H1 (cell line): ENCODE data around the gene ZNF70. TPM values are rescaled to one million over a fixed set of nuclear protein-coding genes. Genes with fewer than 3 reads are reported as not detected.

Source experiments
- CTCF ChIA-PET: fragments of 300-600 bp; sonication (Branson Sonifier 250); formaldehyde crosslinking; loops from one replicate; lab custom pipeline; 2021; ENCODE audit not compliant: partially characterized antibody; lab: Charles Lee
- POLR2A ChIA-PET: fragments of 300-600 bp; sonication (Branson Sonifier 250); formaldehyde crosslinking; loops from one replicate; lab custom pipeline; 2021; ENCODE audit warnings: inconsistent platforms; ENCODE audit not compliant: partially characterized antibody; lab: Charles Lee
- DNase-seq, 2 experiments: peaks; one replicate each; pipeline versions ENCODE4 v3.0.0 to v3.0.0-alpha.2; 2010 to 2022; ENCODE audit warnings: low spot score in 2 of 2, low read depth in 1 of 2, mixed read lengths in 1 of 2
- FAIRE-seq: peaks from 2 replicates; lab custom pipeline; 2011; peaks lifted over from hg19 to GRCh38; lab: Jason Lieb, UNC
- H2AFZ ChIP-seq: 2 replicates; pipeline ENCODE4 v1.8.1; 2012; ENCODE audit warnings: low read length, inconsistent platforms
- H2AK5ac ChIP-seq: 2 replicates; pipeline ENCODE4 v1.6.1; 2013; ENCODE audit warnings: low read depth, low read length
- H2BK120ac ChIP-seq: replicated peaks from 2 replicates; pipeline ENCODE3; 2013; ENCODE audit warnings: low read depth, low read length, inconsistent platforms
- H2BK12ac ChIP-seq: 2 replicates; pipeline ENCODE4 v1.6.1; 2013; ENCODE audit warnings: low read depth, low read length
- H2BK15ac ChIP-seq: 2 replicates; pipeline ENCODE4 v1.6.1; 2013; ENCODE audit warnings: low read length
- H2BK20ac ChIP-seq: 2 replicates; pipeline ENCODE4 v1.6.1; 2013; ENCODE audit warnings: low read length
- H2BK5ac ChIP-seq: 2 replicates; pipeline ENCODE4 v1.6.1; 2013; ENCODE audit warnings: low read depth, low read length
- H3K14ac ChIP-seq: 2 replicates; pipeline ENCODE4 v1.6.1; 2013; ENCODE audit warnings: inconsistent platforms; ENCODE audit not compliant: insufficient read length
- H3K18ac ChIP-seq: 2 replicates; pipeline ENCODE4 v1.6.1; 2013; ENCODE audit warnings: low read length; ENCODE audit errors: extremely low read depth
- H3K23ac ChIP-seq: 2 replicates; pipeline ENCODE4 v1.6.1; 2013; ENCODE audit warnings: inconsistent platforms; ENCODE audit not compliant: insufficient read length
- H3K23me2 ChIP-seq: 2 replicates; pipeline ENCODE4 v1.6.1; 2013; ENCODE audit warnings: low read depth, low read length
- H3K27ac ChIP-seq: 2 replicates; pipeline ENCODE4 v1.6.1; 2011; ENCODE audit warnings: low read depth, low read length, inconsistent platforms
- H3K27me3 ChIP-seq, 4 experiments: replicated peaks in 1 of 4; 1 replicate in 1 of 4; 2 replicates in 3 of 4; pipeline versions ENCODE4 v1.6.1 to v1.8.1; 2011 to 2013; ENCODE audit warnings: low read length in 3 of 4, mild to moderate bottlenecking in 3 of 4, inconsistent platforms in 2 of 4, mixed read lengths in 2 of 4, moderate library complexity in 1 of 4; ENCODE audit not compliant: control insufficient read depth in 3 of 4, insufficient read depth in 3 of 4; ENCODE audit errors: extremely low read depth in 1 of 4
- H3K36me3 ChIP-seq, 4 experiments: 2 replicates each; pipeline versions ENCODE4 v1.6.1 to v1.8.1; 2011 to 2013; ENCODE audit warnings: mild to moderate bottlenecking in 4 of 4, low read length in 3 of 4, moderate library complexity in 2 of 4, control low read depth in 1 of 4, inconsistent platforms in 1 of 4; ENCODE audit not compliant: insufficient read depth in 4 of 4, control insufficient read depth in 2 of 4
- H3K4ac ChIP-seq: replicated peaks from 2 replicates; pipeline ENCODE3; 2013; ENCODE audit warnings: low read length, low read depth, mixed read lengths, inconsistent platforms; ENCODE audit not compliant: insufficient read length
- H3K4me1 ChIP-seq, 4 experiments: replicated peaks in 1 of 4; 1 replicate in 1 of 4; 2 replicates in 3 of 4; pipeline versions ENCODE4 v1.6.1 to v1.8.1; 2011 to 2013; ENCODE audit warnings: low read length in 3 of 4, inconsistent platforms in 2 of 4, mixed read lengths in 1 of 4; ENCODE audit not compliant: insufficient read depth in 4 of 4, control insufficient read depth in 3 of 4
- H3K4me2 ChIP-seq, 2 experiments: 2 replicates each; pipeline versions ENCODE4 v1.6.1 to v1.8.1; 2011 to 2013; ENCODE audit warnings: low read depth in 2 of 2, low read length in 2 of 2, control low read depth in 1 of 2, inconsistent platforms in 1 of 2, mild to moderate bottlenecking in 1 of 2; ENCODE audit not compliant: insufficient read depth in 1 of 2
- H3K4me3 ChIP-seq, 4 experiments: fragments of 200-600, 300-600 bp in 1 of 4; sonication (generic), shearing (Covaris generic), sonication (Bioruptor Twin) in 1 of 4; 2 replicates each; pipeline versions ENCODE4 v1.5.1 to v1.8.1; 2011 to 2016; ENCODE audit warnings: low read length in 4 of 4, low read depth in 3 of 4, control low read depth in 2 of 4, inconsistent platforms in 2 of 4, mild to moderate bottlenecking in 2 of 4, mixed read lengths in 1 of 4, moderate library complexity in 1 of 4; ENCODE audit not compliant: insufficient read depth in 2 of 4; ENCODE audit errors: extremely low read depth in 1 of 4
- H3K56ac ChIP-seq: replicated peaks from 2 replicates; pipeline ENCODE3; 2013; ENCODE audit warnings: low read depth, mild to moderate bottlenecking, mixed read lengths, low read length, inconsistent platforms; ENCODE audit not compliant: insufficient read length
- H3K79me1 ChIP-seq: 2 replicates; pipeline ENCODE4 v1.6.1; 2013; ENCODE audit warnings: low read depth, low read length, control low read depth
- H3K79me2 ChIP-seq, 2 experiments: 2 replicates each; pipeline versions ENCODE4 v1.6.1 to v1.8.1; 2012 to 2013; ENCODE audit warnings: low read length in 2 of 2, mild to moderate bottlenecking in 2 of 2, inconsistent platforms in 1 of 2; ENCODE audit not compliant: insufficient read depth in 2 of 2, control insufficient read depth in 1 of 2
- H3K9ac ChIP-seq, 4 experiments: replicated peaks in 1 of 4; 1 replicate in 1 of 4; 2 replicates in 3 of 4; pipeline versions ENCODE4 v1.6.1 to v1.8.1; 2011 to 2013; ENCODE audit warnings: low read depth in 3 of 4, low read length in 3 of 4, control low read depth in 2 of 4, mild to moderate bottlenecking in 2 of 4, moderate library complexity in 2 of 4, inconsistent platforms in 1 of 4; ENCODE audit errors: extremely low read depth in 1 of 4
- H3K9me3 ChIP-seq, 2 experiments: 2 replicates each; pipeline versions ENCODE4 v1.6.1 to v1.8.1; 2012 to 2013; ENCODE audit warnings: mild to moderate bottlenecking in 2 of 2, moderate library complexity in 2 of 2, control low read depth in 1 of 2, inconsistent platforms in 1 of 2, low read depth in 1 of 2, low read length in 1 of 2, mixed read lengths in 1 of 2; ENCODE audit not compliant: insufficient read depth in 2 of 2
- H4K20me1 ChIP-seq, 2 experiments: replicated peaks in 1 of 2; 2 replicates each; pipeline versions ENCODE3 to v1.8.1; 2011 to 2013; ENCODE audit warnings: inconsistent platforms in 2 of 2, low read length in 2 of 2, mild to moderate bottlenecking in 1 of 2; ENCODE audit not compliant: insufficient read depth in 2 of 2, control insufficient read depth in 1 of 2
- H4K5ac ChIP-seq: 2 replicates; pipeline ENCODE4 v1.6.1; 2013; ENCODE audit warnings: low read length, low read depth, mixed read lengths, inconsistent platforms; ENCODE audit not compliant: insufficient read length
- H4K8ac ChIP-seq: 2 replicates; pipeline ENCODE4 v1.8.0; 2013; ENCODE audit warnings: mild to moderate bottlenecking, moderate library complexity, low read length, inconsistent platforms; ENCODE audit not compliant: insufficient read depth; ENCODE audit errors: extremely low read depth
- H4K91ac ChIP-seq: replicated peaks from 2 replicates; pipeline ENCODE3; 2013; ENCODE audit warnings: low read length, mixed read lengths, inconsistent platforms; ENCODE audit not compliant: insufficient read length
- SIX5 ChIP-seq: IDR thresholded peaks from 2 replicates; pipeline ENCODE4 v1.6.1; 2011; ENCODE audit warnings: mild to moderate bottlenecking, low read depth, low read length
- WGBS, 2 experiments: shearing (Covaris generic) in 1 of 2; methylation state at CpG; one replicate each; pipeline versions ENCODE4 v1.1.6 to v1.1.7; 2013 to 2015; ENCODE audit warnings: low lambda C conversion rate in 2 of 2, mixed read lengths in 2 of 2, inconsistent platforms in 1 of 2, low coverage in 1 of 2, missing lambda C conversion rate in 1 of 2; ENCODE audit not compliant: insufficient replicate concordance in 2 of 2, insufficient coverage in 1 of 2, insufficient read length in 1 of 2; ENCODE audit errors: extremely low coverage in 1 of 2, missing lambda C conversion rate in 1 of 2; 5-methylcytosine and 5-hydroxymethylcytosine counted together
- polyA plus RNA-seq, 7 experiments: library from polyadenylated mRNA; depleted of rRNA in 3 of 7; stranded (reverse) in 5 of 7; unstranded in 2 of 7; fragments of >200 nt in 5 of 7; fragments of 200-250 nt in 2 of 7; gene quantifications; 1 replicate in 5 of 7; 2 replicates in 1 of 7; 4 replicates in 1 of 7; pipeline versions ENCODE4 v1.2.1 to v1.2.3, GENCODE V29; 2011 to 2013; ENCODE audit warnings: missing spikeins in 2 of 7, mixed read lengths in 2 of 7
- total RNA-seq: library from RNA; stranded (reverse); fragmentation: NEBNext Ultra II Directional; extraction: Animal tissue kit (Norgen Biotek cat#: 25700); gene quantifications from 2 replicates; pipeline ENCODE4 v1.2.1, GENCODE V29; 2021

ZNF70 gene
- total and polyA plus RNA-seq, 2 of the 8 experiments (the other 6 are each of a cell fraction or from before 2014, with no cell fraction given) = 1.1 to 2.6 TPM

DNA sequence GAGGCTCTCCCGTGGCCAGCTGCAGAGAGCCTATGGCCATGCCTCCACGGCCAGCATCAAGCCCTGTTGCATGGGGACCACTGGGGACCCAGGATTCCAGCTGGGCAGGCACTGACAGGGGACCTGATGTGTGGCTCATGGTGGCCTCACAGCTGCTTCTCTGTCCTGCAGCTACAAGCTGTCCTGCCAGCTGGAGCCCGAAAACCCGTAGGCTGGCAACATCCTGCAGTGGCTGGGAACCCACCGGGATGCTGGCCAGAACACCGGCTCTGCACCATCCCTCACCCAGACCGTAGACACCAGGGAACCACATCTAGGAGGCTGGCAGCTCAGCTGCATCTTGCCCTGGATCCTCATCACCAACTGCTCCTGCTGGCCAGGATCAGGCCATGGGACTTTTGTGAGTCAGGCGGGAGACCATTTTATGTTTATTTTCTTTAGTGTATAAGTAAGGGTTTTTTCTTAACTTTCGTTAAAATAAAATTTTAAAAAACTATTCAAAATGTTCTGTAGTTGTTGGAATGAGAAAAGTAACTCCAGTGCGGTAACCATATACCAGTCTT is 52.2 kb downstream of the ZNF70 start:
- Histone ChIP-seq H2BK15ac (no peak overlapping the region), H3K56ac (no peak overlapping the region), H3K79me1 (peaks cover 8% of the 10 kb centered on the region; the same call in 1 of the 2 replicates), H3K9me3 (no peaks in the 10 kb centered on the region), H3K18ac (no peak overlapping the region), H4K5ac (no peak overlapping the region), H2BK12ac (no peak overlapping the region), H2AK5ac (no peak overlapping the region), H2BK5ac (no peak overlapping the region), H3K27me3 (no peaks in the 10 kb centered on the region), H3K23me2 (no peaks in the 10 kb centered on the region), H4K8ac (no peak overlapping the region), H3K23ac (no peak overlapping the region), H2BK120ac (no peak overlapping the region), H3K14ac (no peak overlapping the region), H3K4me1 (no peaks in the 10 kb centered on the region; a peak in 1 of 7 replicates), H3K79me2 (peaks cover 0 to 14% of the 10 kb centered on the region in 2 experiments; a peak in 2 of 4 replicates), H4K91ac (no peak overlapping the region), H2BK20ac (no peak overlapping the region), H3K27ac (no peak overlapping the region), H3K4me2 (no peak overlapping the region), H2AFZ (no peak overlapping the region), H3K36me3 (peaks cover 6 to 22% (median 12%) of the 10 kb centered on the region in 4 experiments; a peak in 5 of 8 replicates), H3K4ac (no peak overlapping the region), H3K4me3 (no peak overlapping the region), H4K20me1 (peaks cover 10 to 22% of the 10 kb centered on the region in 2 experiments), H3K9ac (no peak overlapping the region)
- WGBS, 2 experiments = 90% methylated on average over 10 of the region's 10 CpGs; no CpG with 5 or more reads in 1 of the 2 experiments
- no peak for FAIRE-seq
- POLR2A ChIA-PET = no interaction called here
- no peak for DNase-seq
- no peak for TF ChIP-seq SIX5
- CTCF ChIA-PET = interaction anchor here (0.6 to 1.1 kb wide), 3 partner anchors 13 to 45 kb away, joined by 3 to 4 read pairs (median 3); no protein-coding TSS in a partner anchor
